DND-41 (cell line): ENCODE results near the gene TLR8.
"Not testable (repeated sequence)": the region's sequence is repeated elsewhere in the genome, so short reads cannot be mapped to it uniquely, and the experiment has no call there.

Source experiments
- ATAC-seq: fragments of 200-7000 bp; cut with Tn5 transposase; 3 replicates; pipeline ENCODE4 v1.9.1; 2021; ENCODE audit warnings: low read depth; ENCODE audit not compliant: insufficient read depth
- DNase-seq: peaks from one replicate; pipeline ENCODE4 v3.0.0-alpha.2; 2020
- H2AFZ ChIP-seq: 2 replicates; pipeline ENCODE4 v1.6.0; 2012; ENCODE audit warnings: low read depth, low read length
- H3K27ac ChIP-seq: 2 replicates; pipeline ENCODE4 v1.5.1; 2012; ENCODE audit warnings: low read length, inconsistent platforms
- H3K27me3 ChIP-seq: fragments of 200-600 bp; sonication (generic); 2 replicates; pipeline ENCODE4 v1.6.0; 2012; ENCODE audit warnings: low read length, mild to moderate bottlenecking, inconsistent platforms; ENCODE audit not compliant: insufficient read depth, poor library complexity
- H3K36me3 ChIP-seq: 2 replicates; pipeline ENCODE4 v1.5.1; 2012; ENCODE audit warnings: low read length, inconsistent platforms; ENCODE audit not compliant: insufficient read depth
- H3K4me1 ChIP-seq: 2 replicates; pipeline ENCODE4 v1.5.1; 2012; ENCODE audit warnings: mild to moderate bottlenecking, low read length; ENCODE audit not compliant: insufficient read depth
- H3K4me2 ChIP-seq: 2 replicates; pipeline ENCODE4 v1.6.0; 2012; ENCODE audit warnings: mild to moderate bottlenecking, moderate library complexity, low read length, inconsistent platforms; ENCODE audit not compliant: insufficient read depth
- H3K4me3 ChIP-seq, 2 experiments: fragments of 200-600 bp in 1 of 2; shearing (Covaris generic) in 1 of 2; 2 replicates each; pipeline ENCODE4 v1.5.1; 2012 to 2016; ENCODE audit warnings: inconsistent platforms in 2 of 2, low read length in 2 of 2, mild to moderate bottlenecking in 2 of 2, low read depth in 1 of 2, moderate library complexity in 1 of 2
- H3K79me2 ChIP-seq: 2 replicates; pipeline ENCODE4 v1.6.0; 2012; ENCODE audit warnings: low read length, inconsistent platforms; ENCODE audit not compliant: insufficient read depth
- H3K9ac ChIP-seq: 2 replicates; pipeline ENCODE4 v1.6.0; 2012; ENCODE audit warnings: low read depth, mild to moderate bottlenecking, inconsistent platforms, low read length, moderate library complexity
- H3K9me3 ChIP-seq: 2 replicates; pipeline ENCODE4 v1.5.1; 2012; ENCODE audit warnings: low read length, moderate library complexity, mild to moderate bottlenecking, inconsistent platforms; ENCODE audit not compliant: insufficient read depth, severe bottlenecking
- H4K20me1 ChIP-seq: 2 replicates; pipeline ENCODE4 v1.6.0; 2012; ENCODE audit warnings: low read length; ENCODE audit not compliant: insufficient read depth
- CTCF ChIP-seq: IDR thresholded peaks from 2 replicates; pipeline ENCODE4 v1.5.1; 2012; ENCODE audit warnings: borderline replicate concordance, low read length, moderate library complexity, mild to moderate bottlenecking; ENCODE audit not compliant: poor library complexity, severe bottlenecking; ENCODE audit errors: extremely low read depth
- EZH2 ChIP-seq: IDR thresholded peaks from 3 replicates; pipeline ENCODE4 v1.6.1; 2012; ENCODE audit warnings: borderline replicate concordance, low read depth, mild to moderate bottlenecking, moderate library complexity, low read length, inconsistent platforms; ENCODE audit not compliant: severe bottlenecking

TLR8 gene

GRCh38 chrX:12958059-12958458, 51.6 kb downstream of the TLR8 start:
- H3K9ac ChIP-seq = peak overlapping the region; percentile 74

GRCh38 chrX:12958461-12958860, 52.0 kb downstream of the TLR8 start:
- no peak for ATAC-seq
- H4K20me1 ChIP-seq = no peaks in the 10 kb centered on the region
- no peaks in the 10 kb centered on the region for H3K36me3 ChIP-seq
- H3K9ac ChIP-seq = no peak overlapping the region
- peaks cover 27% of the 10 kb centered on the region for H3K79me2 ChIP-seq
- no peaks in the 10 kb centered on the region for H3K27me3 ChIP-seq
- H3K4me1 ChIP-seq = peaks cover 54% of the 10 kb centered on the region
- no peak overlapping the region for H3K4me3 ChIP-seq
- DNase-seq = no peak
- TF ChIP-seq EZH2 (no peak), CTCF (no peak)
- H3K27ac ChIP-seq = peak overlapping the region; percentile 100
- H2AFZ ChIP-seq = no peak overlapping the region
- H3K4me2 ChIP-seq = peak overlapping the region; percentile 62; the same call in 1 of the 2 replicates
- H3K9me3 ChIP-seq = no peaks in the 10 kb centered on the region

More at GRCh38 chrX:12958059-12958458, 51.6 kb downstream of the TLR8 start:
- no peaks in the 10 kb centered on the region for H3K27me3 ChIP-seq
- no peak for DNase-seq
- H2AFZ ChIP-seq = no peak overlapping the region; the same call in 1 of the 2 replicates
- peak overlapping the region; percentile 62 for H3K4me2 ChIP-seq
- no peaks in the 10 kb centered on the region for H3K9me3 ChIP-seq
- peaks cover 56% of the 10 kb centered on the region for H3K4me1 ChIP-seq
- peak overlapping the region in 1 of 2 experiments; percentile 42; a peak in 2 of 4 replicates for H3K4me3 ChIP-seq
- no peak for ATAC-seq
- peaks cover 31% of the 10 kb centered on the region for H3K79me2 ChIP-seq
- no peaks in the 10 kb centered on the region for H3K36me3 ChIP-seq
- H4K20me1 ChIP-seq = no peaks in the 10 kb centered on the region
- H3K27ac ChIP-seq = peak overlapping the region; percentile 100
- TF ChIP-seq EZH2 (no peak), CTCF (no peak)

DNA sequence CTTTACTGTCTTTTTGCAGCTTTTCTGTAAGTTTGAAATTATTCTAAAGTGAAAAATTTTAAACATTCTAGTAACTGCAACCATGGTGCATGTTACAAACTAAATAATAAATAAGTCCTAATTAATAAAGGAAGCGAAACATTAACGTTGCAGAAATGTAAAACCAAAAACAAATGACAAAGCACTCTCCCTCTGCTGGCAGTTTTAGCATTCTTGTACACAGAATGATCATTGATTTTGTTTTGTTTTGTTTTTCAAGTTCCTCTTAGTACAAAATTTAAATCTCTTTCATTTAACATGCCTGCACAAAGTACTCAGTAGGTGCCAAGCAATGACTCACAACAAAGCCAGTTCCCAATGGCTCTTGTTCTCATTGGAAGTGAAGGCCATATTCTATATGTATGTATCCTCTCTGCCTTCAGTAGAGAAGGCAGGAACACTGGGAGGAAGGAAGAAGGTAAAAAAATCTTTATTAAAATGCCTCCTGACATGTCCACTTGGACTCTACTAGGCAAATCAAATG, 54.8 kb downstream of the TLR8 start:
- H3K36me3 ChIP-seq = no peaks in the 10 kb centered on the region
- peaks cover 28% of the 10 kb centered on the region for H3K4me1 ChIP-seq
- H3K79me2 ChIP-seq = peaks cover 7% of the 10 kb centered on the region; the same call in 1 of the 2 replicates
- H3K4me2 ChIP-seq = no peak overlapping the region
- H2AFZ ChIP-seq = no peak overlapping the region
- ATAC-seq (no peak), DNase-seq (no peak)
- H3K9me3 ChIP-seq = no peaks in the 10 kb centered on the region
- H4K20me1 ChIP-seq = no peaks in the 10 kb centered on the region
- TF ChIP-seq EZH2 (no peak), CTCF (no peak)
- H3K27me3 ChIP-seq = no peaks in the 10 kb centered on the region
- no peak overlapping the region for H3K4me3 ChIP-seq
- H3K9ac ChIP-seq = no peak overlapping the region
- H3K27ac ChIP-seq = no peak overlapping the region

- no peak overlapping the region for H3K4me3 ChIP-seq
- no peak for ATAC-seq
- no peaks in the 10 kb centered on the region for H3K36me3 ChIP-seq
- TF ChIP-seq EZH2 (no peak), CTCF (no peak)
- H3K9ac ChIP-seq = no peak overlapping the region
- no peak overlapping the region for H3K27ac ChIP-seq
- H4K20me1 ChIP-seq = no peaks in the 10 kb centered on the region
- H3K9me3 ChIP-seq = no peaks in the 10 kb centered on the region
- H3K27me3 ChIP-seq = no peaks in the 10 kb centered on the region
- H2AFZ ChIP-seq = no peak overlapping the region
- no peak for DNase-seq
- peaks cover 7% of the 10 kb centered on the region; the same call in 1 of the 2 replicates for H3K79me2 ChIP-seq
- H3K4me1 ChIP-seq = peaks cover 22% of the 10 kb centered on the region
- no peak overlapping the region for H3K4me2 ChIP-seq
These were observed 55.7 kb downstream of the TLR8 start for GRCh38 chrX:12962041-12962504.

- not testable (repeated sequence) for H3K27me3 ChIP-seq, H3K9me3 ChIP-seq, H4K20me1 ChIP-seq, H3K36me3 ChIP-seq, ATAC-seq, H3K4me2 ChIP-seq, H3K4me3 ChIP-seq, H3K27ac ChIP-seq, DNase-seq, H2AFZ ChIP-seq, H3K79me2 ChIP-seq, H3K9ac ChIP-seq
- H3K4me1 ChIP-seq = peaks cover 19% of the 10 kb centered on the region
These were observed 56.9 kb downstream of the TLR8 start for GRCh38 chrX:12963210-12963850.
